Measurements from ENCODE around the gene SPTBN5.

The SPTBN5 gene

GRCh38 chr15:41926185-41927056 lies 32.6 kb upstream of the SPTBN5 start:
- peak; percentile 53 for DNase-seq (ENCODE audit: low read depth)

DNA sequence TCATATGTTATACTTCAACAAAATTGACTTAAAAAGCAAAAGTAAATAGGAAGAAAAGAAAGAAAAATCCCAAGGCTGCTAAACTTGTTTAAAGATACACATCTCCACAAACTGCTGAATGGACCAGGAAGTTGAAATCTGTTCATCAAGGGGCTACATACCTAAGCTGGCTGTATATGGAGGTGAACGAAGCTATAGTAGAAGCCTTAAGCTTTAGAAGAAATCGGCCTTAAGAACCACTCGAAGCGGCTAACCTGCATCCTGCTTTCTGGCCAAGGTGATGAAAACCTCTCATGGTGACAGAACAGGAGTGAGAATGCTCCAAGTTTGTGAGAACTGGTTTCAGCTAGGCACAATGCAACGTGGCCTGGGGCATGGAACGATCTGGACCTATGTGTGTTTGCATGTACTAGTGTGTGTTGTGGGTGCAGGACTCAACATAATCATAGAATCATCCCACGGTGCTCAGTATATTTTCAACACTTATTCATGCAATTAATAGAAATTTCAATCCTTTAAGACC lies 31.3 kb upstream of the SPTBN5 start:
- no peak for DNase-seq (ENCODE audit: low read depth)

DNA sequence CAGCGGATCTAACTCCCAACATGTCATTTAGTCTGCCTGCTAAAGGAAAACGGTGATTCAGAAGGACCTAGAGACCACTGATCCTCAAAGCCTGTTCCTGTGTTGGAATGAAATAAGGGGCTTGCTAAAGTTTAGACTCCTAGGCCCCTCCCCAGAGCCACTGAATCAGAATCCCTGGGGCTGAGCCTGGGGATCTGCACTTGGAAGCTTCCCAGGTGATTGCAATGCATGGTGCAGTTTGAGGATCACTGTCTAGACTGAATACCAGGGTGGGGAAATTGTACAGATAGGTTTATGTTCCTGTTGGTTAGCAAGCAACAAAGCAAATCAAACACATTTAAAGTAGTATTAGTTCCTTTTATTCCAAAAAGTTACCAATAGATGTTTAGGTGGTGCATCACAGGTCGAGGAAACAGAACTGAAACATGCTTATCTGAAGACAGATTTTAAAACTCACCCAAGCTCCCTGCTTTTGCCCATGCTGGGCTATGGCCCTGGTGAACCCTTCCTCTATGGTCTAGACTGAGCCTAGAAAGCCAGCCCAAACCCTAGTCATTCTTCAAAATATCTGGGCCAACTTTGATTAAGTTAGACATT lies 29.6 kb upstream of the SPTBN5 start:
- no peak for DNase-seq (ENCODE audit: low read depth)

- no peak for DNase-seq (ENCODE audit: low read depth)
These were observed 28.5 kb upstream of the SPTBN5 start for GRCh38 chr15:41922353-41922752.

- no peak for DNase-seq (ENCODE audit: low read depth)
These were observed 27.8 kb upstream of the SPTBN5 start for GRCh38 chr15:41921639-41922038.

DNA sequence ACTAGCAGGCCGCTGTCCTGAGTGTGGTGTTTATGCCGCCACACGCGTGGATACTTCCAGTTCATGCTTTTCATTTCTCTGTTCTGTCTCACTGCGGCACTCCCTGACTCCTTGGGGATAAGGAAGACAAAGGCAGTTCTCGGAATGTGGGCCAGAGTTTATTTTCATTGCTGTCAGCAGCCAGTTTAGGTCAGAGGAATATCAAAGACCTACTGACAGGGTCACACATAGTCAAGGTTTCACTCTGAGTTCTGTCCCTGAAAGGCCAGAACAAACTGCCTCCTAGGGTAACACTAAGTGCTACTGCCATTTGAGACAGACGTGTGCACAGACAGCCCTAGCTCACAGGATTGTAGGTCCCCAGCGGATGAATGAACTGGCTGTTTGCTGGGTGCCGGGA lies 27.3 kb upstream of the SPTBN5 start:
- peak; percentile 47 for DNase-seq (ENCODE audit: low read depth)

DNA sequence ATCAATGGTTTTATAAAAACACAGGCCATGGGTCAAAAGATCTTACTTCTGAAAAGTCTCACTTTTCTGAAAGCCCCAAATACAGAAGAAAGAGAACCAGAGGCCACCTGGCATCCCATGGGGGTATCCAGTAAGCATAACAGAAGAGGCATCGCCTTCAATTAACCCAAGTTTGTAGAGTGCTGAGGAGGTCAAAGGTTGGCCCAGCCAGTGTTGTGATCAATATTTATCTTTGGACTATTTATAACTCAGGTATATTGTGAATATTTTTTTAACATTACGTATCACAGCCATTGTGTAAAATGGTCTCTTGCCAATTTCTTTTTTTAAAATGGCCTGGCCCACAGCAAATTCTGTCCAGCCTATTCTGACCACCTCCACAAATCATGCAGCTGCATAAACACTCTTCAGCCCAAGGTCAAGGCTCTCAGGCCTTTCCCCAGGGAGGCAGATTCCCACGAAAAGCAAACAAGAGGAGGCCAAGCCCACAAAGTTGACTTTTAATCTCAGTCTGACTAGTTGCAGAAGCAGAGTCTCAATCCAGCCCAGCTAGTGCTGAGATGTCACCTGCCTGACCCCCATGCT lies 26.2 kb upstream of the SPTBN5 start:
- peak; percentile 80 for DNase-seq (ENCODE audit: low read depth)

DNA sequence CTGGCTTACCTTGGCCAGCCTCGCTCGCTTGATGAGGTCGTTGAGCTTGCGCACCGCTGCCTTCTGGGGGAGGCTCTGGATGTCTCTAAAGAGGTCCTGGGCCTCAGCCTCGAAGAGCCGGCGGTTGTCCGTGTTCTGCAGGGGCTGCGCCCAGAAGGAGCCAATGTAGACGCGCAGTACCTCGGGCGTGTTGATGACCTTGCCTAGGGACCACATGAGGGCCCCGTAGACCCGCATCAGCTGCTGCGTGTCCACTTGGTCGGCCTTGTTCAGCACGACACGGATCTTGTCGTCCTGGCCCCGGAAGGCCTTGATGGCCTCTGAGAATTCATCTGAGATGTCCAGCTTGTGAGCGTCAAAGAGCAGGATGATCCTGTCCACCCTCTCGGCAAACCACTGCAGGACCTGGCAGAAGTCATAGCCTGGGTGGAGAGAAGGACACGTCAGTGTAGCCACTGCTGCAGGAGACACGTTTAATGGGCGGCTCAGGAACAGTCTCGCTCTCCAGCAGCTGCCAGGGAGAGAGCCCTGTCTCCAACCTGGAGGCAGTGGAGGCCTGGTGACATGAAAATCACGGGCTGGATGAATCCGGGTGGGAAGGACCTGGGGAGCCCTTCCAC lies 25.5 kb upstream of the SPTBN5 start:
- no peak for DNase-seq (ENCODE audit: low read depth)

DNA sequence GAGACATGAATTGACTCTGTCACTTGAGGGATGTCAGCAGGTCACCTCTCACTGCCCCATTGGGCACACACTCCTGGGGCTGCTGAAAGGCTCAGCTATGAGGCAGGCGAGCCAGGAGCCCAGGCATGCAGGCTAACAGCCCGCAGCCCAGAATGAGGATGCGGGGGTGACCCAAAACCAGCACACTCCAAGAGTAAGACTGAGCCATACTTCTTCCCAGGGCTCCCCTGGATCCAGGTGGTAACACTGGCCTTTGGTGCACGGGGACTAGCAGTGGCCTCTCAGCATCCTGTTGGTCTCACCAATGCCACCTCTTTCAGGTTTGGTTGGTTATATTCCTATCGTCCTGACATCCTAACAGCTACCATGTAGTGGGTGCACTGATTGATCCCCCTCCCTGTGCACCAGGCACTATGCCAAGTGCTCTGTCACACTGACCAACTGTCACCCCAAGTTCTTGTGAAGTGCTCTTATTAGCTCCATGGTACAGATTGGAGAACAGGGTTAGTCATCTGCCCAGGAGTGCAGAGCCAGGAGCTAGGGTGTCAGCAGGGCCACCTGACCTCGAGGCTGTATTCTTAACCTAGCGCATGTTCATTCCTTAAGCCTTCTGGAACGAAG lies 24.8 kb upstream of the SPTBN5 start:
- no peak for DNase-seq (ENCODE audit: low read depth)

GRCh38 chr15:41917767-41918430 lies 24.0 kb upstream of the SPTBN5 start:
- peak; percentile 83 for DNase-seq (ENCODE audit: low read depth)

DNA sequence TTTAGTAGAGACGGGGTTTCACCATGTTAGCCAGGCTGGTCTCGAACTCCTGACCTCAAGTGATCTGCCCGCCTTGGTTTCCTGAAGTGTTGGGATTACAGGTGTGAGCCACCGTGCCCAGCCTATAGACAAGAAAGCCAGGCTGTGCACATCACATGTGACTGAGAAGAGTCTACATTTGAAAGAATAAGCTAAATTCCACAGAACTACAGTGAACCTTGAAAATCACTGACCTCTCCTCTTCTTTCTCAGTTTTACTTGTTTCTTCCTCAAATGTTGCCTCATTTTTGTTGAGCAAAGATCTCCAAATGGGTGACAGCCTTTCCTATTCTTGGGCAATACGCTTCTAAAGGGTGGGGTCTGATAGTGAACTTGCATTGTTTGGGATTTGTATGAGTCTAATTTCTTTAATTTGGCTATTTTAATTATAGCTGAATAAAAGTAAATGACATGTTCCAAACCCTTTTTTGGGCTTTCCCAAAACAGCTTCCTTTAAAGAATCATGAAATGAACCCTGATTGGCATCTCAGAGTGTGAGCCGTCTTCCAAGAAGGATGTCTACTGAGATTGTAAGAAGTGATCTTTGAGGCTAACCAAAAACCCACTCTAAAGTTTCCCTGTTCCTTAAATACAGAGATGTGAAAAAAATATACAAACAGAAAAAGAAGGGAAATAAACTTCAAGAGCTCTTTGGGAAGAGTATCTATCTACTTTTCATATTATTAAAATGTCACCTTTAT lies 21.6 kb upstream of the SPTBN5 start:
- no peak for DNase-seq (ENCODE audit: low read depth)

- DNase-seq (ENCODE audit: low read depth), result no peak
These were observed 20.6 kb upstream of the SPTBN5 start for GRCh38 chr15:41914411-41914810.

DNA sequence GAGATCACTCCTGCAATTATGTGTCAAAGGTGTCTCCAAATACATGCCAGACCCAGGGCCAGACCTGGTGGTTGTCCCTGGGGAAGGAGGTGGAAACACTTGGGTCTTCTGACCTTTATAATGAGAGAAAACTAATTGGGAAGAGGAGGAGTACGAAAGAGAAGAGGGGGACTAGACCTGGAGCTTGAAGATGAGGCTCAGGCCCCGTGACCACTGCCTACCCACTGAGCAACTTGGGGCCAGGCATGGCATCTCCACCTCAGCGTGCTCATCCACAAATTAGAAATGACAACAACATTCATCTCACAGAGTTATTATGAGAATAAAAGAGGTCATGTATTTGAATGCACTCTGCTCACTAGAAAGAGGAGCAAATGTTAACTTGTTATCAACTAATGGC lies 19.4 kb upstream of the SPTBN5 start:
- no peak for DNase-seq (ENCODE audit: low read depth)

DNA sequence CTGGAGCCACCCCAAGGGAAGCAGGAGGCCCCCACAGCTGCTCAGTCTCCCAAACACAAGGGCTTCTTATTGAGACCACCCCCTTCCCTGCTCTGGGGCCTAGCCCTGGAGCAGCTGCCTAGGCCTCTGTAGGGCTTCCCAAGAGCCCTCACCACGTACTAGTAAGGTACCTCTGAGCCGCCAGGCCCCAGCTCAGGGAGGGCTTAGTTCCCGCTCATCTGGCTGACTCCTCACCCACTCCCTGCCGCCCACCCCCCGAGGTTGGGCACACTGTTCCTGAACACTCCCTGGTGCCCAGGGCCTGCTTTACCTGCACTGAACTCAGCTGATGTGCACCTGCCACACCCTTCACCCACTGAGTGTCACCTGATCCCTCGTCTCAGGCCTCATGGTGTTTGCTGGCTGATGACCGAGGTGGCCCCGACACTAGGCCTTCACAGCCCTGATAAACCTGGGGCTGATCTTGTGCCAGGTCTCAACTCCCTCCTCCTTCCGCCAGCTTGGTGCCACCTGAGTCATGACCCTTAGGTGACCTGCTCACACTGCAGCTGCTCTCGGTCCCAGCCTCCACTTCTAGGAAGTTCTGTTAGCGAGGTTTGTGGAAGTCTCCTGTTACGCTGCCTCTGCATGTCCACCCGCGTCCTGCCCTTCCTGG lies 18.0 kb upstream of the SPTBN5 start:
- DNase-seq (ENCODE audit: low read depth), result no peak

DNA sequence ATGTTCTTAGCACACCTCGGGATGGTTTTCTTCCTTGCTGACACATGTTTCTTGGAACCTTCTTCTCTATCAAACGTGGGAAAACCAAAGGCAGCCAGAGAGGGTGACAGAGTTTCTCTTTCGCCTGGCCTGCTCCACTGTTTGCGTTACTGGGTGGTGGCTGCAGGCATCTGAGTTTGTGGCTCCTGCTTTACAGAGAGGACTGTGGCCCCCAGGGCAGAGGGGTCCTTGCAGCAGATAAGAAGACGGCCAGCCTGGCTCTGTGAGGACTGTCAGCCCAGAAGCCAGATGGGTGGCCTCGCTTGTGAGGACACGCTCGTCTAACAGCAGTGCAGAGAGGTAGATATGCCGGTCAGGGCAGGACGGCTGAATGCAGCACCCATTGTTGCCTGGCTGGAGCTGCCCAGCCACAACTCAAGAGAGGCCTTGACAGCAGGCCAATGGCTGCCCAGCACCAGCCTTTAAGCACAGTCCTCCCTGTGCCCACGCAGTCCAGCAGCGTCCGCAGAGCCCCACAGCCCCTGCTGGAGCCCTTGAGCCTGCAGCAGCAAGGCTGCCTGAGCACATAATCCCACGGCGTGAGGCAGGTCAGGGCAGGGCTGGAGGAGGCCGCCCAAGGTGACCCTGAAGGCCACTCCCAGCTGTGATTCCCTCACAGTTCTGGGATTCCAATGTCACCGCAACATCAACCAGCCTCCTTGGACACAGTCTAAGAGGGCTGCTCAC lies 15.0 kb upstream of the SPTBN5 start:
- DNase-seq (ENCODE audit: low read depth), result no peak

DNA sequence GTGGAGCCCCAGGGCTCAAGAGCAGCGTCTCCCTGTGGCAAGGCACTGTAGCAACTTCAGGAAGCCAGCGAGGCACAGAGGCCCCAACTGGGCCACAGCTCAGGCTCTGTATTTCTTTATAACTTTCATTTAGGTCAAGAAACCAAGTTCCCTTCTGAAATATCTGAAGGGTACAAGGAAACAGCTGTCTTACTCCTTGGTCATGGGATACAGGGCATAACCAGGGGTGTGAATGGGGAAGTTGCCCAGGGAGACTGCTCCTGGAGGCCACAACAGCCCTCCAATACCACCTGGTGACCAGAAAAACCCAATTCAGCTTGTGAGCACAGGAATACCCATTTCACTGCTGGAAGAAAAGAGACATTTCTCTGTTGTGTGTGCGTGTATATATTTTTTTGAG lies 13.3 kb upstream of the SPTBN5 start:
- no peak for DNase-seq (ENCODE audit: low read depth)

DNA sequence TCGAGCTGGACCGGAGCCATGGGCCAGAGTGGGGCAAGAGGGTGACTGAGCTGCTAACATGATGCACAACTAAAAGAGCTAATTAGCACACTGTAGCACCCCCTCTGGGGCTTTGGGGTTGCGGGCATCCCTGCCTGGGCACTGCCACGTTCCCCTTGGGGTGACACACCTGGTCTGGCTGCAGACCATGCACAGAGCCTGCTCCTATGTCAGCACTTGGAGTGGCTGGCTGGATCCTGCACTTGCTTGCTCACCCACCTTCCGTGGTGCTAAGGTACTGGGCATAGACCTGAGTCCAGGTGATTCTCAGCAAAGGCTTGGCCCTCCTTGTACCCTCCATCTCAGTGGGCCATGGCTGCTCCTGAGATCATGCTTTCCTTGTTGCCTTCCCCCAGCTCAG lies 12.8 kb upstream of the SPTBN5 start:
- DNase-seq (ENCODE audit: low read depth), result no peak

GRCh38 chr15:41905036-41905793 lies 11.4 kb upstream of the SPTBN5 start:
- DNase-seq (ENCODE audit: low read depth), result no peak

- peak; percentile 74 for DNase-seq (ENCODE audit: low read depth)
These were observed 10.7 kb upstream of the SPTBN5 start for GRCh38 chr15:41904541-41905005.

Measured in EH (cell line).